Loucy (cell line): ENCODE results near the gene SENP3.

Source experiments
- H2AFZ ChIP-seq: fragments of 200-600 bp; sonication (generic); 2 replicates; pipeline ENCODE4 v1.6.0; 2016; ENCODE audit warnings: antibody characterized with exemption, mild to moderate bottlenecking, low read length, moderate library complexity
- H3F3A ChIP-seq: fragments of 200-600 bp; 2 replicates; pipeline ENCODE4 v1.6.0; 2016; ENCODE audit warnings: antibody characterized with exemption, low read depth, mild to moderate bottlenecking
- H3K27me3 ChIP-seq: fragments of 200-600 bp; sonication (generic); 2 replicates; pipeline ENCODE4 v1.6.1; 2014; ENCODE audit warnings: low read length, mild to moderate bottlenecking; ENCODE audit not compliant: insufficient read depth, poor library complexity, severe bottlenecking
- H3K36me3 ChIP-seq: fragments of 200-600 bp; sonication (generic); 2 replicates; pipeline ENCODE4 v1.6.1; 2016; ENCODE audit warnings: low read length; ENCODE audit not compliant: insufficient read depth
- H3K4me1 ChIP-seq: fragments of 200-600 bp; sonication (generic); 2 replicates; pipeline ENCODE4 v1.5.1; 2014; ENCODE audit warnings: low read length, mild to moderate bottlenecking; ENCODE audit not compliant: insufficient read depth, poor library complexity, severe bottlenecking
- H3K4me2 ChIP-seq: fragments of 200-600 bp; sonication (generic); 2 replicates; pipeline ENCODE4 v1.6.0; 2014; ENCODE audit warnings: antibody characterized with exemption, low read length, low read depth, mild to moderate bottlenecking; ENCODE audit not compliant: poor library complexity, severe bottlenecking
- H3K4me3 ChIP-seq: fragments of 200-600 bp; sonication (generic); 2 replicates; pipeline ENCODE4 v1.5.1; 2014; ENCODE audit warnings: low read length, mild to moderate bottlenecking, mixed read lengths; ENCODE audit not compliant: poor library complexity, severe bottlenecking
- H3K79me2 ChIP-seq: fragments of 200-600 bp; sonication (generic); 2 replicates; pipeline ENCODE4 v1.6.1; 2014; ENCODE audit warnings: low read length; ENCODE audit not compliant: insufficient read depth
- H3K9ac ChIP-seq: fragments of 200-600 bp; sonication (generic); 2 replicates; pipeline ENCODE4 v1.6.0; 2014; ENCODE audit warnings: mild to moderate bottlenecking, low read depth, low read length, moderate library complexity; ENCODE audit not compliant: poor library complexity, severe bottlenecking
- H3K9me2 ChIP-seq: fragments of 200-600 bp; sonication (generic); replicated peaks from 2 replicates; pipeline ENCODE4 v1.6.1; 2016; ENCODE audit warnings: low read depth, low read length, mixed read lengths
- H3K9me3 ChIP-seq: fragments of 200-600 bp; sonication (generic); 2 replicates; pipeline ENCODE4 v1.6.1; 2014; ENCODE audit warnings: mild to moderate bottlenecking, antibody characterized with exemption, low read length, low read depth; ENCODE audit not compliant: insufficient read depth
- H4K20me1 ChIP-seq: fragments of 200-600 bp; sonication (generic); 2 replicates; pipeline ENCODE4 v1.6.0; 2014; ENCODE audit warnings: antibody characterized with exemption, low read length, mild to moderate bottlenecking; ENCODE audit not compliant: insufficient read depth, poor library complexity, severe bottlenecking
- EZH2phosphoT487 ChIP-seq: fragments of 200-600 bp; IDR thresholded peaks from 2 replicates; pipeline ENCODE4 v1.6.1; 2018; ENCODE audit warnings: antibody characterized with exemption, mild to moderate bottlenecking, moderate library complexity, borderline replicate concordance
- TF ChIP-seq, protein P1 (sequence below): fragments of 200-600 bp; sonication (generic); conservative IDR thresholded peaks from 2 replicates; pipeline ENCODE4 v1.5.1; 2014; ENCODE audit warnings: mild to moderate bottlenecking, antibody characterized with exemption, low read length

Gene SENP3

DNA sequence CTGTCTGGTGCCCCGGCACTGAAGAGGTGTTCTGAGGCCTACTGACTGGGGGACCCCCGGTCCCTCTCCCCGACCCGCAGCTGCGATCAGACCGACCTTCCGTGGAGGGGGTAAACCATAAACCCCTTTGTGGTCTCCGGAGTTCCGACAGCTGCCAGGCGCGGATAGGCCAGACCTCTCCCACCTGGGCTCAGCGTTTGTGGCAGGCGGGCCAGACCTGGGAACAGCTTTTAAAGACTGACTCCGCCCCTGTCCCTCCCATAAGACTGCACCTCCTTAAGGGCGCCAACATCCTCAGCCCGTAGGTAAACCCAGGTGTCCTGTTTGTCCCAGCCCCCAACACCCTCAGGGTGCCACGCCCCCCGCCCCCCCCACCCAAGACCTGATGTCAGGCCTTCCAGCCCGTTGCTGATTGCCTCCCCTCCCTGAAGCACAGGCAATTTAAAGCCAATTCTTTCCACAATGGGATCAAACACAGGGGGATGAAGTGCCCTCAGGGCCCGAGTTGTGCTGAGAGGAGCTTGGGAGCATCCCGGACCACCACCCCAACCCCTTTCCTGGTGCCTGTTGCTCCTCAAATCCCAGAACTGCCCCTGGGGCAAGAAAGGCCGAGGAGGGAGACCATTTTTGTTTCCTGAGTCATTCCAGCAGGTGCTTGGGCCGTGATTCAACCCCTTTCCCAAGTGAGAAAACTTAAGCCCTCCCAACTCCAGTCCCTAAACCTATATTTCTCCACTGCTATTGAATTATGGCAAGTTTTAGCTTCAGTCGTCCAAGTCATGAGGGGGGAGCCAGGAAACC lies 28.4 kb downstream of the SENP3 start, which contains the start of gene SOX15:
Gene SOX15, minus strand, starts transcription at position 204 of the 801 bp plus-strand sequence. CDS start 418 bp downstream, outside the sequence.
- no peaks in the 10 kb centered on the region for H3K27me3 ChIP-seq
- no peaks in the 10 kb centered on the region for H3K4me1 ChIP-seq
- H3K79me2 ChIP-seq, result peaks cover 13% of the 10 kb centered on the region; the same call in 1 of the 2 replicates
- no peaks in the 10 kb centered on the region for H3F3A ChIP-seq
- no peak within 1 kb of the TSS for H3K4me2 ChIP-seq
- no peak within 1 kb of the TSS for H3K4me3 ChIP-seq
- no peaks in the 10 kb centered on the region for H3K9me2 ChIP-seq
- H4K20me1 ChIP-seq, result no peaks in the 10 kb centered on the region
- no peak within 1 kb of the TSS for H2AFZ ChIP-seq
- H3K9me3 ChIP-seq, result no peaks in the 10 kb centered on the region
- peaks cover 43% of the 10 kb centered on the region; the same call in 1 of the 2 replicates for H3K36me3 ChIP-seq
- H3K9ac ChIP-seq, result no peak within 1 kb of the TSS
- no peak for TF ChIP-seq EZH2phosphoT487
- TF ChIP-seq, protein P1, sequence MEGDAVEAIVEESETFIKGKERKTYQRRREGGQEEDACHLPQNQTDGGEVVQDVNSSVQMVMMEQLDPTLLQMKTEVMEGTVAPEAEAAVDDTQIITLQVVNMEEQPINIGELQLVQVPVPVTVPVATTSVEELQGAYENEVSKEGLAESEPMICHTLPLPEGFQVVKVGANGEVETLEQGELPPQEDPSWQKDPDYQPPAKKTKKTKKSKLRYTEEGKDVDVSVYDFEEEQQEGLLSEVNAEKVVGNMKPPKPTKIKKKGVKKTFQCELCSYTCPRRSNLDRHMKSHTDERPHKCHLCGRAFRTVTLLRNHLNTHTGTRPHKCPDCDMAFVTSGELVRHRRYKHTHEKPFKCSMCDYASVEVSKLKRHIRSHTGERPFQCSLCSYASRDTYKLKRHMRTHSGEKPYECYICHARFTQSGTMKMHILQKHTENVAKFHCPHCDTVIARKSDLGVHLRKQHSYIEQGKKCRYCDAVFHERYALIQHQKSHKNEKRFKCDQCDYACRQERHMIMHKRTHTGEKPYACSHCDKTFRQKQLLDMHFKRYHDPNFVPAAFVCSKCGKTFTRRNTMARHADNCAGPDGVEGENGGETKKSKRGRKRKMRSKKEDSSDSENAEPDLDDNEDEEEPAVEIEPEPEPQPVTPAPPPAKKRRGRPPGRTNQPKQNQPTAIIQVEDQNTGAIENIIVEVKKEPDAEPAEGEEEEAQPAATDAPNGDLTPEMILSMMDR, result no peak

- H3F3A ChIP-seq, result no peaks in the 10 kb centered on the region
- TF ChIP-seq, protein P1, result no peak
- TF ChIP-seq EZH2phosphoT487, result no peak
- H4K20me1 ChIP-seq, result no peaks in the 10 kb centered on the region
- no peak overlapping the region for H2AFZ ChIP-seq
- peaks cover 49% of the 10 kb centered on the region; the same call in 1 of the 2 replicates for H3K36me3 ChIP-seq
- H3K9ac ChIP-seq, result no peak overlapping the region
- no peaks in the 10 kb centered on the region for H3K27me3 ChIP-seq
- no peak overlapping the region for H3K4me2 ChIP-seq
- no peaks in the 10 kb centered on the region for H3K9me3 ChIP-seq
- H3K4me3 ChIP-seq, result no peak overlapping the region
- H3K4me1 ChIP-seq, result no peaks in the 10 kb centered on the region
- no peaks in the 10 kb centered on the region for H3K9me2 ChIP-seq
- H3K79me2 ChIP-seq, result peaks cover 7% of the 10 kb centered on the region; the same call in 1 of the 2 replicates
Observed at GRCh38 chr17:7590743-7591142, 29.0 kb downstream of the SENP3 start.

DNA sequence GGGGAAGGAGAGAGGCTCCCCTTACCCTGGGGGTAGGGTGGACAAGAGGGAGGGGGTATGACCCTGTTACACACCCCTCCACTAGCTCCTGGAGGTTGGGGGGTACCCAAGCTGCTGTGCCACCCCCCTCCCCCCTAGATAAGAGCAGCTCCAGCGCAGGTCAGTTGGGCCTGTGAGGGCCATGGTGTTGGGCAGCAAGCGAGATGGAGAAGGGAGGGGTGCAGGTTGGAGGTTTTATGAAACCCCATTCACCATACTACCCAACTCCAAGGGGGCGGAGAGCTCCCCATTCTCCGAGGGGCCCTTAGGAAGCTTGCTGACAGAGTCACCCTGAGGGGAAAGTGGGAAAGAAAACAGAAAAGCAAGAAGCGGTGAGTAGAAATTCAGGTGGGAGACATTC lies 29.9 kb downstream of the SENP3 start:
- H3K9ac ChIP-seq, result no peak overlapping the region
- TF ChIP-seq, protein P1, result no peak
- TF ChIP-seq EZH2phosphoT487, result no peak
- H3K27me3 ChIP-seq, result no peaks in the 10 kb centered on the region
- H3K9me2 ChIP-seq, result no peaks in the 10 kb centered on the region
- H3K4me3 ChIP-seq, result no peak overlapping the region
- H3K4me1 ChIP-seq, result no peaks in the 10 kb centered on the region
- H3K4me2 ChIP-seq, result no peak overlapping the region
- no peaks in the 10 kb centered on the region for H3K9me3 ChIP-seq
- H2AFZ ChIP-seq, result no peak overlapping the region
- peaks cover 58% of the 10 kb centered on the region; the same call in 1 of the 2 replicates for H3K36me3 ChIP-seq
- H3F3A ChIP-seq, result no peaks in the 10 kb centered on the region
- no peaks in the 10 kb centered on the region for H4K20me1 ChIP-seq
- peaks cover under 1% of the 10 kb centered on the region; the same call in 1 of the 2 replicates for H3K79me2 ChIP-seq
